Endothelial cell of hepatic sinusoid (primary cell): ENCODE results near the gene CHST5.

Experiments used
- in situ Hi-C: cut with HindIII; loops from 2 replicates; pipeline ENCODE4 v1.10.0; 2017; ENCODE audit warnings: low sequenced_read_pairs

CHST5 gene

GRCh38 chr16:75535901-75536300 is at the start of gene CHST5:
CHST5 (minus strand) TSS chr16:75536108; CDS start chr16:75530384, 5,724 bp downstream.
- in situ Hi-C loops, result no loop called here

GRCh38 chr16:75584108-75584507 is 48.2 kb upstream of the CHST5 start:
- in situ Hi-C loops, result no loop called here

GRCh38 chr16:75579281-75579834 is 43.5 kb upstream of the CHST5 start:
- in situ Hi-C loops, result no loop called here

- in situ Hi-C loops, result no loop called here
Observed at GRCh38 chr16:75578725-75579124, 42.8 kb upstream of the CHST5 start.

- in situ Hi-C loops, result no loop called here
Observed at GRCh38 chr16:75578212-75578611, 42.3 kb upstream of the CHST5 start.

- in situ Hi-C loops, result no loop called here
Observed at GRCh38 chr16:75576384-75576811, 40.5 kb upstream of the CHST5 start.

- in situ Hi-C loops, result no loop called here
Observed at GRCh38 chr16:75575958-75576357, 40.0 kb upstream of the CHST5 start.

- in situ Hi-C loops, result no loop called here
Observed at GRCh38 chr16:75573955-75574354, 38.0 kb upstream of the CHST5 start.

GRCh38 chr16:75572864-75573542 is 37.1 kb upstream of the CHST5 start:
- in situ Hi-C loops, result no loop called here

- in situ Hi-C loops, result no loop called here
Observed at GRCh38 chr16:75570396-75571065, 34.6 kb upstream of the CHST5 start.

GRCh38 chr16:75567911-75568310 is 32.0 kb upstream of the CHST5 start:
- in situ Hi-C loops, result no loop called here

GRCh38 chr16:75566758-75567255 is 30.9 kb upstream of the CHST5 start:
- in situ Hi-C loops, result no loop called here

GRCh38 chr16:75566040-75566757 is 30.3 kb upstream of the CHST5 start, which contains the start of gene GABARAPL2:
GABARAPL2 (plus strand) TSS chr16:75566379; CDS start chr16:75566487, 108 bp downstream.
- in situ Hi-C loops, result no loop called here

- in situ Hi-C loops, result no loop called here
Observed at GRCh38 chr16:75565640-75566039, 29.7 kb upstream of the CHST5 start.

- in situ Hi-C loops, result no loop called here
Observed at GRCh38 chr16:75559564-75560372, 23.9 kb upstream of the CHST5 start.

- in situ Hi-C loops, result no loop called here
Observed at GRCh38 chr16:75558846-75559401, 23.0 kb upstream of the CHST5 start.

- in situ Hi-C loops, result no loop called here
Observed at GRCh38 chr16:75556431-75556950, 20.6 kb upstream of the CHST5 start.

- in situ Hi-C loops, result no loop called here
Observed at GRCh38 chr16:75555707-75556430, 20.0 kb upstream of the CHST5 start, which contains the start of gene TMEM231. TMEM231 (minus strand) TSS chr16:75556252; CDS start chr16:75556209, 43 bp downstream.

GRCh38 chr16:75555213-75555706 is 19.4 kb upstream of the CHST5 start:
- in situ Hi-C loops, result no loop called here
